Measurements from ENCODE around the gene PDE3A.
"Not testable (repeated sequence)": the region's sequence is repeated elsewhere in the genome, so short reads cannot be mapped to it uniquely, and the experiment has no call there.

PDE3A gene

DNA sequence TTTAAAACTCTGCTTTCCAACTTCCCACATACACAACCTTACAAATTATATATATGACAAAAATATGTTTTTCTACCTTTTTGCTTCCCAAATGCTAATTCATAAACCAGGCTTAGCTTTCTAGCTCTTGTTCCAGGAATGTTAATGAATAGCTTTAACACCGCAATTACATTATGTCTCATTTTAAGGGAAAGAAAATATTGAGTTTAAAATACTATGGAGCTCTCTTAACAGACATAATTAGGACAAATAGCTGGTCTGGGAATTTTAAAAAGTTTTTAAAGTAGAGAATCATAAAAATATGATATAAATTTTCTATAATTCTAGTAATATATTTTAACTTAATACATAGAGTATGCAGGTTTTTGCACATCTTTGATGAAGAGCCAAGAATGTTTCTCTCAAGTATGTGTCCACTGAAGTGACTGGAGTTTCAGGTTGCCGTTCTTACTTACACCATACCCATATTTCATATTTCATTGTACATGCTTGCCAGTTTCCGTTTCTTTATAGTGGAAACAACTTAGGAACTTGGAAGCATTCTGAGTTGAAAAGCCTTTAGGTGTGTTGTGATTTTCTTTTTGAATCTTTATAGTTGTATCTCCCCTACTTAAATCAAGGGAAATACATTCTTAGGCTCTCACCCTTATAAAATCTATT, 236.2 kb downstream of the PDE3A start:
- DNase-seq (ENCODE audit: low read depth): no peak

GRCh38 chr12:20615020-20615419, 246.7 kb downstream of the PDE3A start:
- DNase-seq (ENCODE audit: low read depth): not testable (repeated sequence)

- DNase-seq (ENCODE audit: low read depth): no peak
Observed at GRCh38 chr12:20616093-20616492, 247.8 kb downstream of the PDE3A start.

DNA sequence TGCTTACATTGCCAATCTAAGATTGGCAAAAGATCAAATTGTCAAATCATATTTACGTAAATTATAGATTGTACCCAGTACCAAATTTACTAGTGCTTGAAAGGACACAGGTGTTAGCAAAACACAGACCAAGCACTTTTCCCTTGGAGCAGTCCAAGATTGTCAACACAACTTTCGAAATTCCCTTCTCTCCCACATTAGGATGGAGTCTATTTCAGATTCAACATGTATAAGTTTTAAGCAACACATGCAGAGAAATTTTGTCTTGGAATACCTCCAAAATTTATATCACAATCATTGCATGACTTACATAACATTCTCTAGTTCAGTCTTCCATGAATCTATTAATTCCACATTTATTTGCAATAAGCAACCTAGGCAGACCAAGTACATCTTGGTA, 251.9 kb downstream of the PDE3A start:
- peak; percentile 25 for DNase-seq (ENCODE audit: low read depth)

GRCh38 chr12:20624718-20625117, 256.4 kb downstream of the PDE3A start:
- peak; percentile 59 for DNase-seq (ENCODE audit: low read depth)

GRCh38 chr12:20625531-20625930, 257.2 kb downstream of the PDE3A start:
- DNase-seq (ENCODE audit: low read depth): peak; percentile 65

DNA sequence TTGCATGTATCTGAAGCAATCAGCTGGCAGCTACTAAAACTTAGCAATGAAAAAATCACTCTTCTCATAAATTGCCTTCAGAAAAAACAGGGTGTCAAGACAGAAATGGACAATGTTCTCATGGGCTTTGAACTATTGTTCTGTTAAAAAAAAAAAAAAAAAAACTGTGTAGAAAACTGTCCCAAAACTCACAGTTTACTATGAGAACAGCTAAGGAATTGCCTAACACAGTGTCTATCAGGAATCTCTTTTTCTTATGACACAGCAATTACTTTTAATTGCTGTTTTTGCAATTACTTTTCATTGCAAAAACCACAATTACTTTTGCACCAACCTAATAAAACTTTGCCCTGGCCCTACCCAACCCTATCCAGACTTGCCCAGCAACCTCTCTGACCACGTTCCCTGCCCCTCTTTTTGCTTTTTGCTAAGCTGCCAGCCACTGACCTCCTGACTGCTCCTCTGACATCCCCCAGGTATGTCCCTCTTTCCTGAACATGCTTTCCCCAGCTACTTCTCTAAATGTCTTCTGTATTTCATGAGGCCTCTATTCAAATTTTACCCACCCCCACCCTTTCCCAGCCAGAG, 258.8 kb downstream of the PDE3A start:
- DNase-seq (ENCODE audit: low read depth): peak; percentile 68

DNA sequence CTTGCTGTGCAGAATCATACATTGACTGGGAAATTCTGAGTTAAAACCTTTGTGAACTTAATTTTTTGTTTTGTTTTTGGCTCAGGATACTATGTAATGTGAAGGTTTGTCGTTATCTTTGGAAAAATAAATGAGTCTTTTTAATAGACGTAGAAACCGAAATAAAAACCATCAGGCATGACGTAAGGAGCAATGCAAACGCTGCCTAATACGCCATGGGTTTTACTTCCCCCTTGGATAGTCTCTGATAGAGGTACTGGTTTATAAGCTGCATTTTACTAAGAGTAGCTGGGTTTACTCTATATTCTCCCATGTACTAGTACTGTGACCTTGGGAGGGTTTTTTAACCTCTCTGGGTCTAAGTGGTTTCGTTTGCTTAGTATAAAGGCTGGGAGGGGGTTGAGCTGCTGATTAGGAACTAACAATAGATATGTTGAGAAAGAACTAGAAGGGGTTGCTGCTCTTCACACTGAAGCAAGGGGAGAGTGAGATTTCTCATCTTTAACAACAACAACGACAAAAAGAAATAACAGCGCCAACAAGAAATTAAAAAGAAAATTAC, 260.0 kb downstream of the PDE3A start:
- no peak for DNase-seq (ENCODE audit: low read depth)

DNA sequence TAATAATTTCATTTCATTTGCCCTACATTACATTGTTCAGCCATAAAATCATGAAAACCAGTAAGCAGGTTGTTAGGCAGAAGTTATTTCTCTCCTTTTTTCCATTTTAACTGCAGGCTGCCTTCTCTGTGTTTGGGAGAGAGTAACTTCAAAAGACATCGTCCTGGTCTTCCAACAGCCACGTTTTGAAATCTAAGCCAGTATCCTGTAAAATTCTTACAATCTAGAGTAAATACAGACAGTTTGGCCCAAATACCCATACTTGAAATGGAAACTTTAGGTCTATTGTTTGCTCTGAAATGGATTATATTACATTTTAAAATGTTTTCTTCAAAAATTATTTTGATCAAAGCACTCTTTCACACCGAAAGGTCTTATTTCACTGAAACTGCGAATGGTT, 260.7 kb downstream of the PDE3A start:
- DNase-seq (ENCODE audit: low read depth): no peak

DNA sequence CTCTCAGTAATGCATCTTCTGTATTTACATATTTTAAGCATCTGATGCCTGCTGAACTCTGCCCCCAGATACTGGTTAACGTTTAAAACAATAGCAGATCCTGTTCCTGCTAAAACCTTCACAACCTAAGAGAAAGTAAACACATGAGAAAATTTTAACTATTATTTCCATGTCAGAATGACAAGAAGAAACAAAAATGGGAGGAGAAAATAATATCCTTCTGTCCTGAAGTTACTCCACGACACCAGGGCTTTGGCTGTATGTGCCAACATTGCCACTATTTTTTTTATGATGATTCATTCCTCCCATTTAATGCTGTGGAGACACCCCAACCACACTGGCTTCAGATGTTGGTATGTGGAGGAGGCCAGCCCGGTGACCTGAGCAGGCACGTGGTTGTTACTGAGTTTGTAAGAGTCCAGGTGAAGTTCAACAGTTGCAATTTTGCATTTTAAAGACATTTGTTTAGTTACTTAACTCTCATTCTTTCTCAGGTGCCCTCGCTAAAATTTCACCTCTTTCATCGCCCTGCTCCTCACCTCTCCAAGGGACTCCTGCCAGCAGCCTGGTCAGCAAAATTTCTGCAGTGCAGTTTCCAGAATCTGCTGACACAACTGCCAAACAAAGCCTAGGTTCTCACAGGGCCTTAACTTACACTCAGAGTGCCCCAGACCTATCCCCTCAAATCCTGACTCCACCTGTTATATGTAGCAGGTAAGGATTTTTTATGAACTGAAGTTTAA, 261.2 kb downstream of the PDE3A start:
- peak; percentile 61 for DNase-seq (ENCODE audit: low read depth)

GRCh38 chr12:20631711-20632110, 263.4 kb downstream of the PDE3A start:
- DNase-seq (ENCODE audit: low read depth): peak; percentile 75

DNA sequence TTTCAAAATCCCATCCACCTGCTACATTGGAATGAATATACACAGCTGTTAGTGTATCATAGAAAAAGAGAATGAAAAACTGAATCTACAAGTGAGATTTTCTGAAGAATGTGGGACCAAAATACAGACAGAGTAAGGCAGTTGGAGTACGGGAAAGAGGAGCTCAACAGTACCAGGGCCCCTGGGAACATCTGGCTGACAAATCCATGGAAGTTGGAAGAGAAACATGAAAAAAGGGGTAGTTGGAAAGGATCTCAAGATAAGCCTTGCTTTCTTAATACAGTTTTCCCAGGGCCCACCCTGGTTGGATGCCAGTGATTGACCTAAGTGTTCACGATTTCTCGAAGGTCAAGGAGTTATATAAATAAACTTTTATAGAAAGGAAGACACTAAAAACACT, 272.8 kb downstream of the PDE3A start:
- no peak for DNase-seq (ENCODE audit: low read depth)

DNA sequence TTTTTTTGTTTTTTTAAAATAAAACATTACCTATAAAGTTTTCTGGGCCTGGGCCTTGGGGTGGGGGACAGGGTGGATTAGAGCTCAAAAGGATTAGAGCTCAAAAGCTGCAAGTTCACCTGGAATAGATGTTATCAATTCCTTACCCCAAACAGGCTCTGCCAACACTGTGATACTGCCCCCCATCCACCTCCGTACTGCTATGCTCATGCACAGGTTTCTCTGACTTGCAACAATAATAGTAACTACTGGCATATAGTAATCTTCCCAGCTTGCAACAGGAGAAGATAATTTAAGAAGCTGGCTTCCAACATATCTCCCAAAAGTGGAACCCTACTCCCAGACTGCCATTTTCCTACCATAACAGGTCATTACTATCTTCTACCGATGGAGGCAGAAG, 275.5 kb downstream of the PDE3A start:
- DNase-seq (ENCODE audit: low read depth): no peak

GRCh38 chr12:20646239-20646827, 278.0 kb downstream of the PDE3A start:
- peak; percentile 55 for DNase-seq (ENCODE audit: low read depth)

DNA sequence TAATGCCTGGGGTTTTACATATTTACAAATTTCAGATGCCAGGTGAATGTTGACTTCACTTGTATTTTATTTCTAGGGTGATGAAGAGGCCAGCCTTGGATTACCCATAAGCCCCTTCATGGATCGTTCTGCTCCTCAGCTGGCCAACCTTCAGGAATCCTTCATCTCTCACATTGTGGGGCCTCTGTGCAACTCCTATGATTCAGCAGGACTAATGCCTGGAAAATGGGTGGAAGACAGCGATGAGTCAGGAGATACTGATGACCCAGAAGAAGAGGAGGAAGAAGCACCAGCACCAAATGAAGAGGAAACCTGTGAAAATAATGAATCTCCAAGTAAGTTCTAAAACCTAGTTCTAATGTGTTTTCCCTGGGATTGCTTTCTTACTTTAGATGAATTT, 285.5 kb downstream of the PDE3A start:
- DNase-seq (ENCODE audit: low read depth): peak; percentile 44

DNA sequence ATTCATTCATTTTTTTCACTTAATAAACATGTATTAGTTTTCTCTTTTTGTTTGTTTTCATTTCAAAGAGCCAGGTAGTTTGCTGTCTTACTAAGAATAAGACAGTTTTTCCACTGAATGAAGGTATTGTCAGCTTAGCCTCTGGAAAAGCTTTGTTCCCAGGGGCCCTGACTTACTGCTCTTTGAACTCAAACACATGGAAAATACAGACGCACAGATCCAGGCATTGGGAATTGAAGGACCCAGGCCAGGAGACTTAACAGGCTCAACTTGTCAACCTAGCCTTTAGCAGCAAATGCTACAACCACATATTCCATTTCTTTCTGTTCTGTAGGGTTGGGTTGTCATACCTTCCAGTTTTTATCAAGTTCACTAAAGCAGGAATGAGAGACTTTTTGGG, 288.3 kb downstream of the PDE3A start:
- no peak for DNase-seq (ENCODE audit: low read depth)

GRCh38 chr12:20657496-20657895, 289.2 kb downstream of the PDE3A start:
- no peak for DNase-seq (ENCODE audit: low read depth)

GRCh38 chr12:20681334-20681733, 313.0 kb downstream of the PDE3A start:
- no peak for DNase-seq (ENCODE audit: low read depth)

- DNase-seq (ENCODE audit: low read depth): no peak
Observed at GRCh38 chr12:20695232-20695631, 326.9 kb downstream of the PDE3A start, which contains the start of gene SLCO1C1. Gene SLCO1C1, plus strand, starts transcription at chr12:20695332. Its CDS starts 4,245 bp downstream, at chr12:20699577.

- no peak for DNase-seq (ENCODE audit: low read depth)
Observed at GRCh38 chr12:20696181-20696905, 328.0 kb downstream of the PDE3A start.

DNA sequence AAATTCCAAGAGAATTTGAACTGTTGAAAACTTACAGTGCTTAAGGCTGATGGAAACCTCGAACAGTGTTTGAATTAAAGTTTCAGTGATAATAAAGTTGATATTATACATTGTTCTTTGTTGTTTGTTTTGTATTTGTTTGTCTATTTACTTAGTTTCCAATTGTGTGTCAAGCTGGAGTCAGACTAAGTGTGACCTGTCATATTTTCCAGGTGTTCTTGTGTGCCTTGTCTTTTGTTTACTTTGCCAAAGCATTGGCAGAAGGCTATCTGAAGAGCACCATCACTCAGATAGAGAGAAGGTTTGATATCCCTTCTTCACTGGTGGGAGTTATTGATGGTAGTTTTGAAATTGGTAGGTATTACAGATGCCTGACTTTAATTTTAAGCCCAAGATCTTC, 332.8 kb downstream of the PDE3A start:
- DNase-seq (ENCODE audit: low read depth): no peak

DNA sequence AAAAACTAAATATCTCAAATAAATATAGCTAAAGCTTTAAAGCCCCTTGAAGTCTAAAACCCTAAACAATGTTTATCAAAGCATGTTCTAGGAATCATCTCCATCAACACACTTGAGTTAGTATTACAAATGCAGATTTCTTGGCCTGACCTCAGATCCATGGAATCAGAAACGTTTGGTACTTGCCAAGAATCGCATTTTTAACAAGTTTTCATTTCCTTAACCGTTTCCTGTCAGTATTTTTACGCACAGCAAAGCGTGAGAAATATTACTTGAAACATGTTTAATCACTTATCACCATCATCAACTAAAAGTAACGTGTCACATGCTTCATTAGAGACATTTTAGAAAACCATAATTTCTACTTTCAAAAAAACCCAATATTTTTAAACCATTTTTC, 336.5 kb downstream of the PDE3A start:
- DNase-seq (ENCODE audit: low read depth): no peak

Measured in EH (cell line).